Measurements from ENCODE around the gene MCM3AP.

MCM3AP gene

GRCh38 chr21:46308431-46308830 is 23.0 kb upstream of the MCM3AP start:
- H3K36me3 ChIP-seq (ENCODE audit: insufficient read depth, insufficient read length, low read length), result peaks cover 63% of the 10 kb centered on the region
- H3K27me3 ChIP-seq (ENCODE audit: insufficient read depth, insufficient read length), result no peaks in the 10 kb centered on the region
- TF ChIP-seq YY1 (IDR thresholded peaks at IDR 0.05; ENCODE audit: insufficient read depth, insufficient read length), result no peak
- no peak for TF ChIP-seq SUZ12 (IDR thresholded peaks at IDR 0.05; ENCODE audit: extremely low read depth, insufficient read depth, insufficient read length)
- TF ChIP-seq ZNF274 (IDR thresholded peaks at IDR 0.05; ENCODE audit: low read depth, low read length), result no peak
- no peak overlapping the region for H3K9ac ChIP-seq (ENCODE audit: insufficient read length, low read depth)
- H3K4me3 ChIP-seq (ENCODE audit: insufficient read length, low read depth), result no peak overlapping the region
- no peak for DNase-seq (ENCODE audit: low read depth, low spot score)
- no peaks in the 10 kb centered on the region for H3K4me1 ChIP-seq (ENCODE audit: insufficient read depth, insufficient read length)
- no peaks in the 10 kb centered on the region for H3K9me3 ChIP-seq (ENCODE audit: insufficient read depth, low read length)

DNA sequence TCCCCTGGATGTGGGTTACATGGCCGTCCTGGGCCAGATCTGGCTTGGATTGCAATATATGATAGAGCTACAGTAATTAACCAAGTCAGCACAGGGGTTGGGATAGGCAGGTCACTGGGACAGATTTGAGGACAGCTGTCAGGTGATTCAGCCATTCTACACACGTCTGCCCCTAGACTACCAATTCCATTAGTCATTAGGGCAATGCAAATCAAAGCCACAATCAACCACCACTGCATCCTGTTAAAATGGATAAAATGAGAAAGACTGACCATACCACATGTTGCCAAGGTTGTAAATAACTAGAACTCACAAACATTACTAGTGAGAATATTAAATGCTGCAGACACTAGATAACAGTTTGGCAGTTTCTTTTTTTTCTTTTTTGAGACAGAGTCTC is 22.2 kb upstream of the MCM3AP start:
- Histone ChIP-seq H3K27me3 (ENCODE audit: insufficient read depth, insufficient read length) (no peaks in the 10 kb centered on the region), H3K9ac (ENCODE audit: insufficient read length, low read depth) (no peak overlapping the region), H3K36me3 (ENCODE audit: insufficient read depth, insufficient read length, low read length) (peaks cover 58% of the 10 kb centered on the region), H3K4me1 (ENCODE audit: insufficient read depth, insufficient read length) (no peaks in the 10 kb centered on the region), H3K4me3 (ENCODE audit: insufficient read length, low read depth) (no peak overlapping the region), H3K9me3 (ENCODE audit: insufficient read depth, low read length) (no peaks in the 10 kb centered on the region)
- no peak for DNase-seq (ENCODE audit: low read depth, low spot score)
- TF ChIP-seq SUZ12 (IDR thresholded peaks at IDR 0.05; ENCODE audit: extremely low read depth, insufficient read depth, insufficient read length) (no peak), ZNF274 (IDR thresholded peaks at IDR 0.05; ENCODE audit: low read depth, low read length) (no peak), YY1 (IDR thresholded peaks at IDR 0.05; ENCODE audit: insufficient read depth, insufficient read length) (no peak)

DNA sequence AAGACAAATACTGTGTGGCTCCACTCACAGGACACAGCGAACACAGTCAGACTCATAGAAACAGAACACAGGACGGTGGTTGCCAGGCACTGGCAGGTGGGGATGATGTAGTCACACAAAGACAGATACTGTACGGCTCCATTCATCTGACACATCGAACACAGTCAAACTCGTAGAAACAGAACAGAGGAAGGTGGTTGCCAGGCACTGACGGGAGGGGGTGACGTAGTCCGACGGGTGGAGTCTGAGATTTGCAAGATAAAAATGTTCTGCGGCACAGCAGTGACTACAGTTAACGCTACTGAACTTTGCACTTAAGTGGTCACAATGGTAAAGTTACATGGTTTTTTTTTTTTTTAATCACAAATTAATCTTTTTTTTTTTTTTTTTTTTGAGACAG is 19.5 kb upstream of the MCM3AP start:
- Histone ChIP-seq H3K27me3 (ENCODE audit: insufficient read depth, insufficient read length) (no peaks in the 10 kb centered on the region), H3K36me3 (ENCODE audit: insufficient read depth, insufficient read length, low read length) (peaks cover 64% of the 10 kb centered on the region), H3K4me3 (ENCODE audit: insufficient read length, low read depth) (no peak overlapping the region), H3K9ac (ENCODE audit: insufficient read length, low read depth) (no peak overlapping the region), H3K4me1 (ENCODE audit: insufficient read depth, insufficient read length) (no peaks in the 10 kb centered on the region), H3K9me3 (ENCODE audit: insufficient read depth, low read length) (no peaks in the 10 kb centered on the region)
- TF ChIP-seq SUZ12 (IDR thresholded peaks at IDR 0.05; ENCODE audit: extremely low read depth, insufficient read depth, insufficient read length) (no peak), ZNF274 (IDR thresholded peaks at IDR 0.05; ENCODE audit: low read depth, low read length) (no peak), YY1 (IDR thresholded peaks at IDR 0.05; ENCODE audit: insufficient read depth, insufficient read length) (no peak)
- DNase-seq (ENCODE audit: low read depth, low spot score), result no peak

GRCh38 chr21:46304437-46304836 is 19.0 kb upstream of the MCM3AP start:
- no peak for DNase-seq (ENCODE audit: low read depth, low spot score)
- H3K4me1 ChIP-seq (ENCODE audit: insufficient read depth, insufficient read length), result no peaks in the 10 kb centered on the region
- H3K27me3 ChIP-seq (ENCODE audit: insufficient read depth, insufficient read length), result no peaks in the 10 kb centered on the region
- TF ChIP-seq SUZ12 (IDR thresholded peaks at IDR 0.05; ENCODE audit: extremely low read depth, insufficient read depth, insufficient read length) (no peak), YY1 (IDR thresholded peaks at IDR 0.05; ENCODE audit: insufficient read depth, insufficient read length) (no peak), ZNF274 (IDR thresholded peaks at IDR 0.05; ENCODE audit: low read depth, low read length) (no peak)
- no peak overlapping the region for H3K4me3 ChIP-seq (ENCODE audit: insufficient read length, low read depth)
- no peaks in the 10 kb centered on the region for H3K9me3 ChIP-seq (ENCODE audit: insufficient read depth, low read length)
- no peak overlapping the region for H3K9ac ChIP-seq (ENCODE audit: insufficient read length, low read depth)
- peaks cover 64% of the 10 kb centered on the region for H3K36me3 ChIP-seq (ENCODE audit: insufficient read depth, insufficient read length, low read length)

DNA sequence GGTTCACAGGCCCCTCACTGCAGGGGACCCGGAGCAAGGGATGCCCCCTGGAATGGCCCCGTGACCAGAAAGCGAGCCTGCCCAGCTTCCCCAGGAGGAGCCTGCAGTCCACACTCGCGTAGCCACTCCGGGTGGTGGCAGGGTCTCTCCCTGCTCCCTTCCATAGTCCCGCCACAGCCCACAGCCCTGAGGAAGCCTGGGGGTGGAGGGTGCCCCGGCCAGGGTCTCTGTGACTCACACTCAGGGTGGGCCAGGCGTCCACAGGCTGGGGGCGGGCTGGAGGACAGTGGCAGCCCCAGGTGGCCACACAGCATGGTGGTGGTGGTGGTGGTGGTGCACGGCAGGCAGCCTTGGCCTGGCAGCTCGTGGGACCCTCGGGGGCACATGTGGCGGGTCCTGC is 16.3 kb upstream of the MCM3AP start:
- no peak for TF ChIP-seq ZNF274 (IDR thresholded peaks at IDR 0.05; ENCODE audit: low read depth, low read length)
- TF ChIP-seq YY1 (IDR thresholded peaks at IDR 0.05; ENCODE audit: insufficient read depth, insufficient read length), result no peak
- no peak for TF ChIP-seq SUZ12 (IDR thresholded peaks at IDR 0.05; ENCODE audit: extremely low read depth, insufficient read depth, insufficient read length)
- no peaks in the 10 kb centered on the region for H3K27me3 ChIP-seq (ENCODE audit: insufficient read depth, insufficient read length)
- peaks cover 49% of the 10 kb centered on the region for H3K36me3 ChIP-seq (ENCODE audit: insufficient read depth, insufficient read length, low read length)
- no peak for DNase-seq (ENCODE audit: low read depth, low spot score)
- H3K4me3 ChIP-seq (ENCODE audit: insufficient read length, low read depth), result no peak overlapping the region
- H3K9me3 ChIP-seq (ENCODE audit: insufficient read depth, low read length), result no peaks in the 10 kb centered on the region
- H3K9ac ChIP-seq (ENCODE audit: insufficient read length, low read depth), result no peak overlapping the region
- H3K4me1 ChIP-seq (ENCODE audit: insufficient read depth, insufficient read length), result no peaks in the 10 kb centered on the region

DNA sequence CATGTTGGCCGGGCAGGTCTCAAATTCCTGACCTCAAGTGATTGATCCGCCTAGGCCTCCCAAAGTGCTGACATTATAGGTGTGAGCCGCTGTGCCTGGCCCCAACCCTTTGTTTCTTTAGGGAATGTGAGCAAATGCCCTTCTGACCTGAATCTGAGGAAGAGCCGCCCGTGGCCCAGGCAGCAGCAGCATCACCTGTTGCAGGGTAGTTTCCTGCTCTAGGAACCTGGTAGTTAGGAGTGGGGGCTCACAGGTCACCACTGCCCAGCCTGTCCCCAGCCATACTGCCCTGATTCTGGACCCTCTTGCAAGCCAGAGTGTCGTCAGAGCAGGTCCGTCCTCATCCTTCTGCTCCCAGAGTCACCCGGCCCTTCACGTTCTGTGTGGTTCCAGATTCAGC is 13.8 kb upstream of the MCM3AP start:
- H3K36me3 ChIP-seq (ENCODE audit: insufficient read depth, insufficient read length, low read length), result peaks cover 36% of the 10 kb centered on the region
- no peak for DNase-seq (ENCODE audit: low read depth, low spot score)
- no peak overlapping the region for H3K4me3 ChIP-seq (ENCODE audit: insufficient read length, low read depth)
- no peaks in the 10 kb centered on the region for H3K9me3 ChIP-seq (ENCODE audit: insufficient read depth, low read length)
- peaks cover 8% of the 10 kb centered on the region for H3K4me1 ChIP-seq (ENCODE audit: insufficient read depth, insufficient read length)
- TF ChIP-seq ZNF274 (IDR thresholded peaks at IDR 0.05; ENCODE audit: low read depth, low read length) (no peak), YY1 (IDR thresholded peaks at IDR 0.05; ENCODE audit: insufficient read depth, insufficient read length) (no peak), SUZ12 (IDR thresholded peaks at IDR 0.05; ENCODE audit: extremely low read depth, insufficient read depth, insufficient read length) (no peak)
- no peak overlapping the region for H3K9ac ChIP-seq (ENCODE audit: insufficient read length, low read depth)
- H3K27me3 ChIP-seq (ENCODE audit: insufficient read depth, insufficient read length), result no peaks in the 10 kb centered on the region

GRCh38 chr21:46297338-46298271 is 12.2 kb upstream of the MCM3AP start:
- Histone ChIP-seq H3K9ac (ENCODE audit: insufficient read length, low read depth) (peak overlapping the region; percentile 22), H3K36me3 (ENCODE audit: insufficient read depth, insufficient read length, low read length) (peaks cover 34% of the 10 kb centered on the region), H3K4me3 (ENCODE audit: insufficient read length, low read depth) (peak overlapping the region; percentile 12), H3K9me3 (ENCODE audit: insufficient read depth, low read length) (no peaks in the 10 kb centered on the region), H3K4me1 (ENCODE audit: insufficient read depth, insufficient read length) (peaks cover 8% of the 10 kb centered on the region), H3K27me3 (ENCODE audit: insufficient read depth, insufficient read length) (no peaks in the 10 kb centered on the region)
- TF ChIP-seq SUZ12 (IDR thresholded peaks at IDR 0.05; ENCODE audit: extremely low read depth, insufficient read depth, insufficient read length), result no peak
- no peak for TF ChIP-seq YY1 (IDR thresholded peaks at IDR 0.05; ENCODE audit: insufficient read depth, insufficient read length)
- TF ChIP-seq ZNF274 (IDR thresholded peaks at IDR 0.05; ENCODE audit: low read depth, low read length), result no peak
- DNase-seq (ENCODE audit: low read depth, low spot score), result no peak

All from NT2/D1 (cell line).